Testis (tissue), 3 donors: ENCODE data around the gene CST9L. TPM values are rescaled to one million over a fixed set of nuclear protein-coding genes. Genes with fewer than 3 reads are reported as not detected.
A peak's percentile ranks its signal among the peaks of the same experiment; 100 is the strongest.

Experiments used
- DNase-seq: peaks from one replicate; pipeline ENCODE4 v3.0.0-alpha.2; 2019
- H3K27ac ChIP-seq, 2 donors: fragments of 200-600 bp; sonication (generic); one replicate each; pipeline ENCODE4 v1.5.1; 2019
- H3K27me3 ChIP-seq: fragments of 200-600 bp; sonication (generic); one replicate; pipeline ENCODE4 v1.5.1; 2019
- H3K36me3 ChIP-seq: fragments of 200-600 bp; sonication (generic); one replicate; pipeline ENCODE4 v1.5.1; 2017; ENCODE audit warnings: low read depth; ENCODE audit errors: missing control alignments
- H3K4me1 ChIP-seq: fragments of 200-600 bp; sonication (generic); one replicate; pipeline ENCODE4 v1.5.1; 2019
- H3K4me3 ChIP-seq, 2 donors: fragments of 200-600 bp; sonication (generic); one replicate each; pipeline ENCODE4 v1.5.1; 2017 to 2019
- H3K9me3 ChIP-seq: fragments of 200-600 bp; sonication (generic); one replicate; pipeline ENCODE4 v1.5.1; 2017
- CTCF ChIP-seq, 3 experiments: fragments of 450-650 bp in 2 of 3; fragments of 200-600 bp in 1 of 3; sonication (generic) in 1 of 3; IDR thresholded peaks; one replicate each; pipeline ENCODE4 v1.5.1; 2016 to 2019; ENCODE audit warnings: antibody characterized with exemption in 3 of 3, mild to moderate bottlenecking in 2 of 3, moderate library complexity in 1 of 3
- POLR2A ChIP-seq: fragments of 450-650 bp; IDR thresholded peaks from one replicate; pipeline ENCODE4 v1.6.1; 2017; ENCODE audit warnings: antibody characterized with exemption, mild to moderate bottlenecking, moderate library complexity
- WGBS, 2 donors: methylation state at CpG; one replicate each; pipeline ENCODE4 v1.1.5; 2018; 5-methylcytosine and 5-hydroxymethylcytosine counted together
- intact Hi-C: fragments of 100-400 bp; cut with DNase I; formaldehyde crosslinking; loops from one replicate; pipeline ENCODE4 v1.15.1; 2023; ENCODE audit warnings: low total_unique reads
- polyA plus RNA-seq: library from polyadenylated mRNA; stranded (reverse); fragments of 350-450 nt; fragmentation: Illumina TruSeq; extraction: RNeasy Lipid Tissue Mini Kit (QIAGEN cat#74804); gene quantifications from one replicate; pipeline ENCODE4 v1.2.3, GENCODE V29; 2014; ENCODE audit warnings: low read depth, low replicate concordance; ENCODE audit not compliant: insufficient read depth
- total RNA-seq, 2 donors: library from RNA; depleted of rRNA; stranded (reverse); fragments of >200 nt; gene quantifications; one replicate each; pipeline ENCODE4 v1.2.3, GENCODE V29; 2016

CST9L gene
- total and polyA plus RNA-seq, 3 donors from 2014 or later = 78.8 to 184 (median 127) TPM

- Histone ChIP-seq H3K36me3 (no peaks in the 10 kb centered on the region), H3K4me3 (no peak overlapping the region), H3K27me3 (no peaks in the 10 kb centered on the region), H3K4me1 (peaks cover 6% of the 10 kb centered on the region), H3K9me3 (no peaks in the 10 kb centered on the region), H3K27ac (no peak overlapping the region)
- no peak for DNase-seq
- intact Hi-C loops = loop anchor here (10.0 kb wide), 1 partner anchor 165 kb away; no protein-coding TSS in a partner anchor
- 90 to 96% methylated on average over 5 of the region's 5 CpGs for WGBS, 2 donors
- no peak for TF ChIP-seq CTCF (IDR thresholded peaks at IDR 0.05)
- no peak for TF ChIP-seq POLR2A
Measured at GRCh38 chr20:23609486-23610109, 41.3 kb upstream of the CST9L start.

- no peak for DNase-seq
- intact Hi-C loops = loop anchor here (10.0 kb wide), 1 partner anchor 164 kb away; no protein-coding TSS in a partner anchor
- TF ChIP-seq POLR2A (no peak), CTCF (IDR thresholded peaks at IDR 0.05) (no peak)
- Histone ChIP-seq H3K4me1 (peaks cover 6% of the 10 kb centered on the region), H3K9me3 (no peaks in the 10 kb centered on the region), H3K27me3 (no peaks in the 10 kb centered on the region), H3K4me3 (no peak overlapping the region), H3K36me3 (no peaks in the 10 kb centered on the region), H3K27ac (no peak overlapping the region)
- 76 to 78% methylated on average over 8 to 18 of the region's 18 CpGs for WGBS, 2 donors
Measured at GRCh38 chr20:23608251-23608846, 40.1 kb upstream of the CST9L start.

- intact Hi-C loops = loop anchor here (10.0 kb wide), 1 partner anchor 163 kb away; no protein-coding TSS in a partner anchor
- Histone ChIP-seq H3K4me3 (no peak overlapping the region), H3K27me3 (no peaks in the 10 kb centered on the region), H3K4me1 (peaks cover 6% of the 10 kb centered on the region), H3K27ac (no peak overlapping the region), H3K9me3 (no peaks in the 10 kb centered on the region), H3K36me3 (no peaks in the 10 kb centered on the region)
- no peak for TF ChIP-seq CTCF (IDR thresholded peaks at IDR 0.05)
- TF ChIP-seq POLR2A = no peak
- no peak for DNase-seq
- 89 to 93% methylated on average over 9 to 14 of the region's 14 CpGs for WGBS, 2 donors
Measured at GRCh38 chr20:23607497-23608245, 39.4 kb upstream of the CST9L start.

- Histone ChIP-seq H3K9me3 (no peaks in the 10 kb centered on the region), H3K27ac (no peak overlapping the region), H3K4me3 (no peak overlapping the region), H3K4me1 (peaks cover 3% of the 10 kb centered on the region), H3K27me3 (no peaks in the 10 kb centered on the region), H3K36me3 (no peaks in the 10 kb centered on the region)
- DNase-seq = peak; percentile 88
- WGBS, 2 donors = 22 to 40% methylated on average over 3 to 9 of the region's 9 CpGs
- no peak for TF ChIP-seq POLR2A
- peak; percentile 73 to 84 (median 79) for TF ChIP-seq CTCF (IDR thresholded peaks at IDR 0.05)
- intact Hi-C loops = loop anchor here (10.0 kb wide), 1 partner anchor 162 kb away; no protein-coding TSS in a partner anchor
Measured at GRCh38 chr20:23606652-23607049, 38.4 kb upstream of the CST9L start.
